Chondrocyte (in vitro differentiated cells): ENCODE results near the gene NAA38. TPM values are rescaled to one million over a fixed set of nuclear protein-coding genes. Genes with fewer than 3 reads are reported as not detected.

Experiments
- DNase-seq: peaks from one replicate; pipeline ENCODE4 v3.0.0; 2021; ENCODE audit warnings: mixed read lengths, low spot score
- H3K27ac Mint-ChIP-seq: one replicate; pipeline ENCODE4 v1.8.0; 2021; ENCODE audit warnings: mild to moderate bottlenecking, moderate library complexity, mixed read lengths; ENCODE audit not compliant: unreplicated experiment
- H3K27me3 Mint-ChIP-seq: 2 replicates; pipeline ENCODE4 v1.8.0; 2021; ENCODE audit warnings: low read depth, mixed read lengths
- H3K36me3 Mint-ChIP-seq: 2 replicates; pipeline ENCODE4 v1.8.0; 2021; ENCODE audit warnings: low read depth, mixed read lengths
- H3K4me1 Mint-ChIP-seq: 2 replicates; pipeline ENCODE4 v1.8.0; 2021; ENCODE audit warnings: low read depth, mild to moderate bottlenecking, mixed read lengths
- H3K4me3 Mint-ChIP-seq: one replicate; pipeline ENCODE4 v1.8.0; 2021; ENCODE audit warnings: mild to moderate bottlenecking, moderate library complexity, mixed read lengths; ENCODE audit not compliant: unreplicated experiment
- H3K9me3 Mint-ChIP-seq: 2 replicates; pipeline ENCODE4 v1.8.0; 2021; ENCODE audit warnings: low read depth, mixed read lengths
- CTCF ChIP-seq: fragments of 200-600 bp; sonication (generic); IDR thresholded peaks from 2 replicates; pipeline ENCODE4 v1.5.0; 2021; ENCODE audit warnings: antibody characterized with exemption, mild to moderate bottlenecking, moderate library complexity
- total RNA-seq: library from RNA; stranded (reverse); gene quantifications from 3 replicates; pipeline ENCODE4 v1.2.1, GENCODE V29; 2021

The NAA38 gene
- total RNA-seq, 1 donor from 2014 or later = 52.9 TPM

GRCh38 chr17:7846765-7847661, 10.3 kb downstream of the NAA38 start:
- H3K27me3 Mint-ChIP-seq = no peaks in the 10 kb centered on the region
- H3K27ac Mint-ChIP-seq = peak overlapping the region; percentile 36
- H3K36me3 Mint-ChIP-seq = peaks cover 14% of the 10 kb centered on the region
- H3K9me3 Mint-ChIP-seq = no peaks in the 10 kb centered on the region
- no peak for DNase-seq
- peaks cover 19% of the 10 kb centered on the region for H3K4me1 Mint-ChIP-seq
- H3K4me3 Mint-ChIP-seq = no peak overlapping the region
- TF ChIP-seq CTCF = no peak

- no peak for TF ChIP-seq CTCF
- H3K27ac Mint-ChIP-seq = no peak overlapping the region
- no peak for DNase-seq
- no peaks in the 10 kb centered on the region for H3K27me3 Mint-ChIP-seq
- peaks cover 17% of the 10 kb centered on the region for H3K4me1 Mint-ChIP-seq
- H3K9me3 Mint-ChIP-seq = no peaks in the 10 kb centered on the region
- no peak overlapping the region for H3K4me3 Mint-ChIP-seq
- H3K36me3 Mint-ChIP-seq = peaks cover 11% of the 10 kb centered on the region
Observed at GRCh38 chr17:7846063-7846735, 11.2 kb downstream of the NAA38 start.

- peaks cover 24% of the 10 kb centered on the region for H3K4me1 Mint-ChIP-seq
- H3K27me3 Mint-ChIP-seq = no peaks in the 10 kb centered on the region
- DNase-seq = no peak
- TF ChIP-seq CTCF = no peak
- H3K36me3 Mint-ChIP-seq = peaks cover 8% of the 10 kb centered on the region
- H3K9me3 Mint-ChIP-seq = no peaks in the 10 kb centered on the region
- H3K4me3 Mint-ChIP-seq = peak overlapping the region; percentile 98
- H3K27ac Mint-ChIP-seq = peak overlapping the region; percentile 99
Observed at GRCh38 chr17:7845359-7846062, 11.8 kb downstream of the NAA38 start.

- Mint-ChIP-seq H3K27me3 (no peaks in the 10 kb centered on the region), H3K4me1 (peaks cover 34% of the 10 kb centered on the region), H3K4me3 (peak overlapping the region; percentile 98), H3K36me3 (peaks cover 4% of the 10 kb centered on the region), H3K9me3 (no peaks in the 10 kb centered on the region), H3K27ac (peak overlapping the region; percentile 99)
- TF ChIP-seq CTCF = no peak
- DNase-seq = no peak
Observed at GRCh38 chr17:7844292-7845154, 12.8 kb downstream of the NAA38 start.
